Dermis microvascular lymphatic vessel endothelial cell (primary cell): Measurements from ENCODE around the gene LVRN. TPM values are rescaled to one million over a fixed set of nuclear protein-coding genes. Genes with fewer than 3 reads are reported as not detected.
"Not testable (repeated sequence)": the region's sequence is repeated elsewhere in the genome, so short reads cannot be mapped to it uniquely, and the experiment has no call there.

ENCODE experiments used
- DNase-seq, 2 donors: peaks; one replicate each; pipeline versions ENCODE4 v3.0.0 to v3.0.0-alpha.2; 2010; ENCODE audit warnings: low read depth in 2 of 2
- total RNA-seq: library from RNA; depleted of rRNA; stranded (reverse); fragments of >200 nt; gene quantifications from 2 replicates; pipeline ENCODE4 v1.2.1, GENCODE V29; 2014

The LVRN gene
- 0.13 and 0.25 TPM in 2 replicates for total RNA-seq

GRCh38 chr5:115962239-115962564 is at the start of gene LVRN:
Gene LVRN, plus strand, starts transcription at chr5:115962475. Its CDS starts 143 bp downstream, at chr5:115962618.
- DNase-seq: no peak

GRCh38 chr5:115913623-115914400 is 48.5 kb upstream of the LVRN start:
- not testable (repeated sequence) for DNase-seq

- DNase-seq: peak in 1 of 2 donors; percentile 2
Observed at GRCh38 chr5:115920171-115920725, 42.0 kb upstream of the LVRN start.

GRCh38 chr5:115928578-115929407 is 33.5 kb upstream of the LVRN start:
- DNase-seq: not testable (repeated sequence)

GRCh38 chr5:115930171-115930570 is 32.1 kb upstream of the LVRN start:
- not testable (repeated sequence) for DNase-seq

- no peak for DNase-seq
Observed at GRCh38 chr5:115930630-115931337, 31.5 kb upstream of the LVRN start.

- DNase-seq: no peak
Observed at GRCh38 chr5:115932991-115933390, 29.3 kb upstream of the LVRN start.

GRCh38 chr5:115934388-115934974 is 27.8 kb upstream of the LVRN start:
- DNase-seq: no peak

- no peak for DNase-seq
Observed at GRCh38 chr5:115936031-115936430, 26.2 kb upstream of the LVRN start.

- no peak for DNase-seq
Observed at GRCh38 chr5:115939059-115939458, 23.2 kb upstream of the LVRN start.

GRCh38 chr5:115940080-115940810 is 22.0 kb upstream of the LVRN start:
- DNase-seq: no peak

GRCh38 chr5:115941051-115941675 is 21.1 kb upstream of the LVRN start:
- DNase-seq: no peak

- DNase-seq: no peak
Observed at GRCh38 chr5:115944501-115944900, 17.8 kb upstream of the LVRN start.

GRCh38 chr5:115946655-115947054 is 15.6 kb upstream of the LVRN start:
- no peak for DNase-seq

- no peak for DNase-seq
Observed at GRCh38 chr5:115947260-115947659, 15.0 kb upstream of the LVRN start.

GRCh38 chr5:115948091-115948534 is 14.2 kb upstream of the LVRN start:
- DNase-seq: no peak

- no peak for DNase-seq
Observed at GRCh38 chr5:115949096-115949495, 13.2 kb upstream of the LVRN start.

- DNase-seq: no peak
Observed at GRCh38 chr5:115952588-115952987, 9.7 kb upstream of the LVRN start.

- DNase-seq: no peak
Observed at GRCh38 chr5:115954144-115954543, 8.1 kb upstream of the LVRN start.

GRCh38 chr5:115956957-115957356 is 5.3 kb upstream of the LVRN start:
- DNase-seq: no peak
